C4-2B (cell line): ENCODE data around the gene GRM5.

ENCODE experiments used
- ZFX ChIP-seq: fragments of 450-650 bp; IDR thresholded peaks from 2 replicates; pipeline ENCODE4 v1.6.1; 2017
- TF ChIP-seq, protein P1 (sequence below): fragments of 450-650 bp; conservative IDR thresholded peaks from 2 replicates; pipeline ENCODE4 v1.5.1; 2017; ENCODE audit warnings: mild to moderate bottlenecking

DNA sequence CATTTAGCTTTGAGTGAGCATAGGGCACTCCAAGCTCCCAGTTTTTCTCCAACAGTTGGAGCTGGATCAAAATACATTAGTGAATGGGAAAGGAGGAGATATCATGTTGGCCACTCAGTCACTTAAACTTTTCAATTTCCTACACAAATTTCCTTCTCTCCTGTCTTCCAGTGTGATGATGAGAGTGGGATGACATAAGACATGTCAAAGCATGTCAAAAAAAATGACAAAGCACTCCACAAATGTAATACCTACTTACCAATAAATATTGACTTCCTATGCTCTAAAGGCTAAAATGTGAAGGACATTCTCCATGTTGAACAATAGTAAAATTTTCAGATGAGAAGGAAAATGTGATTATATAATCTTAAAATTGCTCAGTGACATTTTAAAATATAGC, 1.5 kb upstream of the GRM5 start:
- TF ChIP-seq, protein P1, sequence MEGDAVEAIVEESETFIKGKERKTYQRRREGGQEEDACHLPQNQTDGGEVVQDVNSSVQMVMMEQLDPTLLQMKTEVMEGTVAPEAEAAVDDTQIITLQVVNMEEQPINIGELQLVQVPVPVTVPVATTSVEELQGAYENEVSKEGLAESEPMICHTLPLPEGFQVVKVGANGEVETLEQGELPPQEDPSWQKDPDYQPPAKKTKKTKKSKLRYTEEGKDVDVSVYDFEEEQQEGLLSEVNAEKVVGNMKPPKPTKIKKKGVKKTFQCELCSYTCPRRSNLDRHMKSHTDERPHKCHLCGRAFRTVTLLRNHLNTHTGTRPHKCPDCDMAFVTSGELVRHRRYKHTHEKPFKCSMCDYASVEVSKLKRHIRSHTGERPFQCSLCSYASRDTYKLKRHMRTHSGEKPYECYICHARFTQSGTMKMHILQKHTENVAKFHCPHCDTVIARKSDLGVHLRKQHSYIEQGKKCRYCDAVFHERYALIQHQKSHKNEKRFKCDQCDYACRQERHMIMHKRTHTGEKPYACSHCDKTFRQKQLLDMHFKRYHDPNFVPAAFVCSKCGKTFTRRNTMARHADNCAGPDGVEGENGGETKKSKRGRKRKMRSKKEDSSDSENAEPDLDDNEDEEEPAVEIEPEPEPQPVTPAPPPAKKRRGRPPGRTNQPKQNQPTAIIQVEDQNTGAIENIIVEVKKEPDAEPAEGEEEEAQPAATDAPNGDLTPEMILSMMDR = no peak
- no peak for TF ChIP-seq ZFX
